Measurements from ENCODE around the gene GAGE2A. TPM values are rescaled to one million over a fixed set of nuclear protein-coding genes. Genes with fewer than 3 reads are reported as not detected.

GAGE2A gene, protein sequence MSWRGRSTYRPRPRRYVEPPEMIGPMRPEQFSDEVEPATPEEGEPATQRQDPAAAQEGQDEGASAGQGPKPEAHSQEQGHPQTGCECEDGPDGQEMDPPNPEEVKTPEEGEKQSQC
- not detected in 2 replicates for total RNA-seq

GRCh38 chrX:49589196-49589595 lies at the start of gene GAGE2A:
GAGE2A (plus strand) TSS chrX:49589496; CDS start chrX:49590651, 1,155 bp downstream.

DNA sequence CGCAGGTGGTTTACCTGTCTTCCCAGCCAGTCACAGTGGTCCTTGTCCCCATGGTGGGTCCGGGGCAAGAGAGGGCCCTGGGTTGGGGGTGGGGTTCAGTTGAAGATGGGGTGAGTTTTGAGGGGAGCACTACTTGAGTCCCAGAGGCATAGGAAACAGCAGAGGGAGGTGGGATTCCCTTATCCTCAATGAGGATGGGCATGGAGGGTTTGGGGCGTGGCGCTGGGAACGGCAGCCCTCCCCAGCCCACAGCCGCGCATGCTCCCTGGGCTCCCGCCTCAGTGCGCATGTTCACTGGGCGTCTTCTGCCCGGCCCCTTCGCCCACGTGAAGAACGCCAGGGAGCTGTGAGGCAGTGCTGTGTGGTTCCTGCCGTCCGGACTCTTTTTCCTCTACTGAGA lies 47.9 kb upstream of the GAGE2A start, which contains the start of gene GAGE12D:
TSS of gene GAGE12D (plus strand) at position 301 of the 400 bp plus-strand sequence. CDS start 1,155 bp downstream, outside the sequence.

GRCh38 chrX:49550989-49551388 lies 38.3 kb upstream of the GAGE2A start, which contains the start of gene GAGE12E:
GAGE12E (plus strand) TSS chrX:49551289; CDS start chrX:49552444, 1,155 bp downstream.

GRCh38 chrX:49560542-49560941 lies 28.8 kb upstream of the GAGE2A start, which contains the start of gene GAGE12F:
GAGE12F (plus strand) TSS chrX:49560842; CDS start chrX:49561997, 1,155 bp downstream.

DNA sequence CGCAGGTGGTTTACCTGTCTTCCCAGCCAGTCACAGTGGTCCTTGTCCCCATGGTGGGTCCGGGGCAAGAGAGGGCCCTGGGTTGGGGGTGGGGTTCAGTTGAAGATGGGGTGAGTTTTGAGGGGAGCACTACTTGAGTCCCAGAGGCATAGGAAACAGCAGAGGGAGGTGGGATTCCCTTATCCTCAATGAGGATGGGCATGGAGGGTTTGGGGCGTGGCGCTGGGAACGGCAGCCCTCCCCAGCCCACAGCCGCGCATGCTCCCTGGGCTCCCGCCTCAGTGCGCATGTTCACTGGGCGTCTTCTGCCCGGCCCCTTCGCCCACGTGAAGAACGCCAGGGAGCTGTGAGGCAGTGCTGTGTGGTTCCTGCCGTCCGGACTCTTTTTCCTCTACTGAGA lies 19.2 kb upstream of the GAGE2A start, which contains the start of gene GAGE12G:
TSS of gene GAGE12G (plus strand) at position 301 of the 400 bp plus-strand sequence. CDS start 1,155 bp downstream, outside the sequence.

DNA sequence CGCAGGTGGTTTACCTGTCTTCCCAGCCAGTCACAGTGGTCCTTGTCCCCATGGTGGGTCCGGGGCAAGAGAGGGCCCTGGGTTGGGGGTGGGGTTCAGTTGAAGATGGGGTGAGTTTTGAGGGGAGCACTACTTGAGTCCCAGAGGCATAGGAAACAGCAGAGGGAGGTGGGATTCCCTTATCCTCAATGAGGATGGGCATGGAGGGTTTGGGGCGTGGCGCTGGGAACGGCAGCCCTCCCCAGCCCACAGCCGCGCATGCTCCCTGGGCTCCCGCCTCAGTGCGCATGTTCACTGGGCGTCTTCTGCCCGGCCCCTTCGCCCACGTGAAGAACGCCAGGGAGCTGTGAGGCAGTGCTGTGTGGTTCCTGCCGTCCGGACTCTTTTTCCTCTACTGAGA lies 9.6 kb upstream of the GAGE2A start, which contains the start of gene GAGE12H:
TSS of gene GAGE12H (plus strand) at position 301 of the 400 bp plus-strand sequence. CDS start 1,155 bp downstream, outside the sequence.

GRCh38 chrX:49598720-49599119 lies 9.4 kb downstream of the GAGE2A start, which contains the start of gene GAGE1:
GAGE1 (plus strand) TSS chrX:49599020; CDS start chrX:49600175, 1,155 bp downstream.

Other genes starting within 250 kb of the GAGE2A start
- gene GAGE12C, start 57.3 kb upstream of the GAGE2A start, total RNA-seq = not detected in 2 replicates
- gene GAGE12D, start 47.8 kb upstream of the GAGE2A start, total RNA-seq = not detected in 2 replicates
- not detected in 2 replicates for gene GAGE12E, start 38.2 kb upstream of the GAGE2A start, total RNA-seq
- gene GAGE12F, start 28.7 kb upstream of the GAGE2A start, total RNA-seq = not detected in 2 replicates
- not detected in 2 replicates for gene GAGE12G, start 19.1 kb upstream of the GAGE2A start, total RNA-seq
- not detected in 2 replicates for gene GAGE12H, start 9.5 kb upstream of the GAGE2A start, total RNA-seq
- gene GAGE1, start 9.5 kb downstream of the GAGE2A start, total RNA-seq = not detected in 2 replicates
- gene PAGE1, start 106.5 kb downstream of the GAGE2A start, total RNA-seq = not detected in 2 replicates
- not detected in 2 replicates for gene PAGE4, start 239.8 kb downstream of the GAGE2A start, total RNA-seq

Measured in hair follicular keratinocyte (primary cell).